ENCODE results near the gene SEC24D. TPM values are rescaled to one million over a fixed set of nuclear protein-coding genes. Genes with fewer than 3 reads are reported as not detected.
"Not testable (repeated sequence)": the region's sequence is repeated elsewhere in the genome, so short reads cannot be mapped to it uniquely, and the experiment has no call there.

Gene SEC24D
- total RNA-seq, 1 experiment from 2014 or later = 13.4 TPM

DNA sequence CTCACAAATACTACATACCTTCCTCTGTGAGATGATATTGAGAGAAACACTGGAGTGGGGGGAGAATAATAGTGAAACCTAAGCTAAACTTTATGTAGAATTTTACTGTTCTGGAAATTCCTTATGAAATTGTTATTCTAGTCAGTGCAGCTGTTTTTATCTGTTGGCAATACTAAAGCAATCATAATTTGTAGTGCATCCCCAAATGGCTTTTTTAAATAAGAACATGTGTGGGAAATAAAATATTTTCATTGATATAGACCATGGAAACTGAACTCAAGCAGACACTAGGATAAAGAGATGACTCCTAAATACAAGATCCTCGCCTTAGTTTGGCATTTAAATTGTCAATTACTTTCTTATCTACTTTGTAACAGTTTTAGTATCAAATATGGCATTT is 51.1 kb downstream of the SEC24D start:
- Histone ChIP-seq H3K4me1 (ENCODE audit: control insufficient read depth, insufficient read depth, low read length) (no peaks in the 10 kb centered on the region), H3K27ac (ENCODE audit: low read length) (no peak overlapping the region), H3K27me3 (ENCODE audit: control insufficient read depth, insufficient read depth, low read length) (no peaks in the 10 kb centered on the region), H3K36me3 (ENCODE audit: control insufficient read depth, insufficient read depth, low read length) (no peaks in the 10 kb centered on the region), H3K4me3 (ENCODE audit: low read depth in 2 of 2, low read length in 2 of 2) (no peak overlapping the region), H3K9me3 (ENCODE audit: control insufficient read depth, insufficient read depth, low read depth, low read length) (no peaks in the 10 kb centered on the region)
- in situ Hi-C loops (cut with HindIII; ENCODE audit: low pct_unique_long_range_greater_than_20kb, low sequenced_read_pairs) = no loop called here
- ATAC-seq (no peak), DNase-seq (ENCODE audit: low read depth, low spot score) (no peak)
- no TSS peak for BruUV-seq (replicated peaks)
- CTCF ChIA-PET = no interaction called here
- intact Hi-C loops (cut with micrococcal nuclease; ENCODE audit: unreplicated experiment) = no loop called here
- TF ChIP-seq, protein P1, sequence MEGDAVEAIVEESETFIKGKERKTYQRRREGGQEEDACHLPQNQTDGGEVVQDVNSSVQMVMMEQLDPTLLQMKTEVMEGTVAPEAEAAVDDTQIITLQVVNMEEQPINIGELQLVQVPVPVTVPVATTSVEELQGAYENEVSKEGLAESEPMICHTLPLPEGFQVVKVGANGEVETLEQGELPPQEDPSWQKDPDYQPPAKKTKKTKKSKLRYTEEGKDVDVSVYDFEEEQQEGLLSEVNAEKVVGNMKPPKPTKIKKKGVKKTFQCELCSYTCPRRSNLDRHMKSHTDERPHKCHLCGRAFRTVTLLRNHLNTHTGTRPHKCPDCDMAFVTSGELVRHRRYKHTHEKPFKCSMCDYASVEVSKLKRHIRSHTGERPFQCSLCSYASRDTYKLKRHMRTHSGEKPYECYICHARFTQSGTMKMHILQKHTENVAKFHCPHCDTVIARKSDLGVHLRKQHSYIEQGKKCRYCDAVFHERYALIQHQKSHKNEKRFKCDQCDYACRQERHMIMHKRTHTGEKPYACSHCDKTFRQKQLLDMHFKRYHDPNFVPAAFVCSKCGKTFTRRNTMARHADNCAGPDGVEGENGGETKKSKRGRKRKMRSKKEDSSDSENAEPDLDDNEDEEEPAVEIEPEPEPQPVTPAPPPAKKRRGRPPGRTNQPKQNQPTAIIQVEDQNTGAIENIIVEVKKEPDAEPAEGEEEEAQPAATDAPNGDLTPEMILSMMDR (IDR thresholded peaks at IDR 0.05) = no peak
- no peak for TF ChIP-seq SIN3A (IDR thresholded peaks at IDR 0.05; ENCODE audit: borderline replicate concordance, insufficient read depth, low read depth, low read length)
- no peak for TF ChIP-seq POLR2AphosphoS5 (IDR thresholded peaks at IDR 0.05; ENCODE audit: low read depth, low read length)
- no peak for TF ChIP-seq TCF7L2 (IDR thresholded peaks at IDR 0.05; ENCODE audit: low read depth, low read length)
- TF ChIP-seq, protein P2, sequence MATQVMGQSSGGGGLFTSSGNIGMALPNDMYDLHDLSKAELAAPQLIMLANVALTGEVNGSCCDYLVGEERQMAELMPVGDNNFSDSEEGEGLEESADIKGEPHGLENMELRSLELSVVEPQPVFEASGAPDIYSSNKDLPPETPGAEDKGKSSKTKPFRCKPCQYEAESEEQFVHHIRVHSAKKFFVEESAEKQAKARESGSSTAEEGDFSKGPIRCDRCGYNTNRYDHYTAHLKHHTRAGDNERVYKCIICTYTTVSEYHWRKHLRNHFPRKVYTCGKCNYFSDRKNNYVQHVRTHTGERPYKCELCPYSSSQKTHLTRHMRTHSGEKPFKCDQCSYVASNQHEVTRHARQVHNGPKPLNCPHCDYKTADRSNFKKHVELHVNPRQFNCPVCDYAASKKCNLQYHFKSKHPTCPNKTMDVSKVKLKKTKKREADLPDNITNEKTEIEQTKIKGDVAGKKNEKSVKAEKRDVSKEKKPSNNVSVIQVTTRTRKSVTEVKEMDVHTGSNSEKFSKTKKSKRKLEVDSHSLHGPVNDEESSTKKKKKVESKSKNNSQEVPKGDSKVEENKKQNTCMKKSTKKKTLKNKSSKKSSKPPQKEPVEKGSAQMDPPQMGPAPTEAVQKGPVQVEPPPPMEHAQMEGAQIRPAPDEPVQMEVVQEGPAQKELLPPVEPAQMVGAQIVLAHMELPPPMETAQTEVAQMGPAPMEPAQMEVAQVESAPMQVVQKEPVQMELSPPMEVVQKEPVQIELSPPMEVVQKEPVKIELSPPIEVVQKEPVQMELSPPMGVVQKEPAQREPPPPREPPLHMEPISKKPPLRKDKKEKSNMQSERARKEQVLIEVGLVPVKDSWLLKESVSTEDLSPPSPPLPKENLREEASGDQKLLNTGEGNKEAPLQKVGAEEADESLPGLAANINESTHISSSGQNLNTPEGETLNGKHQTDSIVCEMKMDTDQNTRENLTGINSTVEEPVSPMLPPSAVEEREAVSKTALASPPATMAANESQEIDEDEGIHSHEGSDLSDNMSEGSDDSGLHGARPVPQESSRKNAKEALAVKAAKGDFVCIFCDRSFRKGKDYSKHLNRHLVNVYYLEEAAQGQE (IDR thresholded peaks at IDR 0.05; ENCODE audit: insufficient read depth in 1 of 2, low read depth in 2 of 2, low read length in 1 of 2) = no peak
- POLR2A ChIA-PET = no interaction called here

DNA sequence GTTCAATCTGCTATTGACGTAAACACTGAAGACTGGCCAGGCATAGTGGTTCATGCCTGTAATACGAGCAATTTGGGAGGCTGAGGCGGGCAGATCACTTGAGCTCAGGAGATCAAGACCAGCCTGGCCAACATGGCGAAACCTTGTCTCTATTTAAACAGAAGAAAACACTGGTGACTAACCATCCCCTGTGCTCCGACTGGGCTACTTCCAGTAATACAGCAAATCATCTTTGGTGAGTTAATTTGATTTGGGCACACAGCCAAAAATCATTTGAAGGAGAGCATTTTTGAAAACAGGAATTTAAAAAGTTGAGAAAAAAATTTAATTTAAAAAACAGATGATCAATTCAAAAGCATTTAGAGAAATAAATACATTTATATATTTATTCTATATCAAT is 52.0 kb downstream of the SEC24D start:
- H3K27me3 ChIP-seq (ENCODE audit: control insufficient read depth, insufficient read depth, low read length) = no peaks in the 10 kb centered on the region
- no peaks in the 10 kb centered on the region for H3K4me1 ChIP-seq (ENCODE audit: control insufficient read depth, insufficient read depth, low read length)
- TF ChIP-seq SIN3A (IDR thresholded peaks at IDR 0.05; ENCODE audit: borderline replicate concordance, insufficient read depth, low read depth, low read length) = no peak
- TF ChIP-seq, protein P1 (IDR thresholded peaks at IDR 0.05) = no peak
- TF ChIP-seq TCF7L2 (IDR thresholded peaks at IDR 0.05; ENCODE audit: low read depth, low read length) = no peak
- TF ChIP-seq POLR2AphosphoS5 (IDR thresholded peaks at IDR 0.05; ENCODE audit: low read depth, low read length) = no peak
- TF ChIP-seq, protein P2 (IDR thresholded peaks at IDR 0.05; ENCODE audit: insufficient read depth in 1 of 2, low read depth in 2 of 2, low read length in 1 of 2) = no peak
- intact Hi-C loops (cut with micrococcal nuclease; ENCODE audit: unreplicated experiment) = no loop called here
- POLR2A ChIA-PET = no interaction called here
- DNase-seq (ENCODE audit: low read depth, low spot score) (no peak), ATAC-seq (no peak)
- CTCF ChIA-PET = no interaction called here
- H3K4me3 ChIP-seq (ENCODE audit: low read depth in 2 of 2, low read length in 2 of 2) = no peak overlapping the region
- H3K27ac ChIP-seq (ENCODE audit: low read length) = no peak overlapping the region
- H3K36me3 ChIP-seq (ENCODE audit: control insufficient read depth, insufficient read depth, low read length) = no peaks in the 10 kb centered on the region
- in situ Hi-C loops (cut with HindIII; ENCODE audit: low pct_unique_long_range_greater_than_20kb, low sequenced_read_pairs) = no loop called here
- no peaks in the 10 kb centered on the region for H3K9me3 ChIP-seq (ENCODE audit: control insufficient read depth, insufficient read depth, low read depth, low read length)
- no TSS peak for BruUV-seq (replicated peaks)

DNA sequence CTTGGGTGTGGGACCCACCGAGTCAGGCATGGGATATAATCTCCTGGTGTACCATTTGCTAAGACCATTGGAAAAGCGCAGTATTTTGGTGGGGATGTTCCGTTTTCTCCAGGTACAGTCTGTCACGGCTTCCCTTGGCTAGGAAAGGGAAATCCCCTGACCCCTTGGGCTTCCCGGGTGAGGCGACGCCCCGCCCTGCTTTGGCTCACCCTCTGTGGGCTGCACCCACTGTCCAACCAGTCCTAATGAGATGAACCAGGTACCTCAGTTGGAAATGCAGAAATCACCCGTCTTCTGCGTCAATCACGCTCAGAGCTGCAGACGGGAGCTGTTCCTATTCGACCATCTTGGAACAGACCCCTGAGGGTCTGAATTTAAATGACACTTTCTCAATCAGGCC is 53.0 kb downstream of the SEC24D start:
- H3K27ac ChIP-seq (ENCODE audit: low read length); H3K36me3 ChIP-seq (ENCODE audit: control insufficient read depth, insufficient read depth, low read length); H3K27me3 ChIP-seq (ENCODE audit: control insufficient read depth, insufficient read depth, low read length); H3K9me3 ChIP-seq (ENCODE audit: control insufficient read depth, insufficient read depth, low read depth, low read length); POLR2A ChIA-PET; H3K4me3 ChIP-seq (ENCODE audit: low read depth in 2 of 2, low read length in 2 of 2); H3K4me1 ChIP-seq (ENCODE audit: control insufficient read depth, insufficient read depth, low read length); BruUV-seq (replicated peaks); CTCF ChIA-PET; DNase-seq (ENCODE audit: low read depth, low spot score); ATAC-seq; in situ Hi-C loops (cut with HindIII; ENCODE audit: low pct_unique_long_range_greater_than_20kb, low sequenced_read_pairs); intact Hi-C loops (cut with micrococcal nuclease; ENCODE audit: unreplicated experiment): not testable (repeated sequence)

DNA sequence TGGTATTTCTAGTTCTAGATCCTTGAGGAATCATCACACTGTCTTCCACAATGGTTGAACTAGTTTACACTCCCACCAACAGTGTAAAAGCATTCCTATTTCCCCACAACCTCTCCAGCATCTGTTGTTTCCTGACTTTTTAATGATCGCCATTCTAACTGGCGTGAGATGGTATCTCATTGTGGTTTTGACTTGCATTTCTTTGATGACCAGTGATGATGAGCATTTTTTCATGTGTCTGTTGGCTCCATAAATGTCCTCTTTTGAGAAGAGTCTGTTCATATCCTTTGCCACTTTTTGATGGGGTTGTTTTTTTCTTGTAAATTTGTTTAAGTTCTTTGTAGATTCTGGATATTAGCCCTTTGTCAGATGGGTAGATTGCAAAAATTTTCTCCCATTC is 58.3 kb downstream of the SEC24D start:
- BruUV-seq (replicated peaks); H3K9me3 ChIP-seq (ENCODE audit: control insufficient read depth, insufficient read depth, low read depth, low read length); intact Hi-C loops (cut with micrococcal nuclease; ENCODE audit: unreplicated experiment); H3K27ac ChIP-seq (ENCODE audit: low read length); ATAC-seq; in situ Hi-C loops (cut with HindIII; ENCODE audit: low pct_unique_long_range_greater_than_20kb, low sequenced_read_pairs); CTCF ChIA-PET; H3K4me3 ChIP-seq (ENCODE audit: low read depth in 2 of 2, low read length in 2 of 2); H3K36me3 ChIP-seq (ENCODE audit: control insufficient read depth, insufficient read depth, low read length); POLR2A ChIA-PET; H3K4me1 ChIP-seq (ENCODE audit: control insufficient read depth, insufficient read depth, low read length); H3K27me3 ChIP-seq (ENCODE audit: control insufficient read depth, insufficient read depth, low read length); DNase-seq (ENCODE audit: low read depth, low spot score): not testable (repeated sequence)

Measured in Panc1 (cell line).